K562 (cell line): ENCODE results near the gene LAPTM4A. TPM values are rescaled to one million over a fixed set of nuclear protein-coding genes. Genes with fewer than 3 reads are reported as not detected.

Experiments used
- ATAC-seq: fragments of 200-7000 bp; cut with Tn5 transposase; 3 replicates; pipeline ENCODE4 v1.9.1; 2020; ENCODE audit warnings: moderate library complexity
- BruUV-seq: library from RNA; stranded (reverse); fragments of 400-500 nt; replicated peaks from 2 replicates; lab custom pipeline; 2021; lab: Mats Ljungman, UMichigan
- CTCF ChIA-PET: fragments of 300-600 bp; formaldehyde crosslinking; extraction: SDS; loops from one replicate; lab custom pipeline; 2021; ENCODE audit warnings: low intra/inter-chr PET ratio; lab: Yijun Ruan, JAX
- POLR2A ChIA-PET: fragments of 300-600, 350-650 bp; sonication (Branson Sonifier 250); formaldehyde crosslinking; extraction: SDS; loops from one replicate; lab custom pipeline; 2021; ENCODE audit warnings: antibody characterized with exemption, inconsistent platforms; lab: Yijun Ruan, JAX
- DNase-seq, 4 experiments: peaks; one replicate each; pipeline versions ENCODE4 v3.0.0 to v3.0.0-alpha.2; 2011 to 2018; ENCODE audit warnings: low spot score in 3 of 4, mixed read lengths in 3 of 4; ENCODE audit errors: extremely low read depth in 1 of 4
- FAIRE-seq: peaks from 2 replicates; lab custom pipeline; 2011; peaks lifted over from hg19 to GRCh38; lab: Jason Lieb, UNC
- H2AFZ ChIP-seq: 2 replicates; pipeline ENCODE4 v1.6.0; 2011; ENCODE audit warnings: low read depth, low read length, control low read depth, inconsistent platforms
- H3K27ac ChIP-seq: fragments of 200-600 bp; 3 replicates; pipeline ENCODE4 v1.8.0; 2011; ENCODE audit warnings: low read depth, mild to moderate bottlenecking, control low read depth, inconsistent platforms, low read length, moderate library complexity, mixed read lengths; ENCODE audit errors: extremely low read depth
- H3K27me3 ChIP-seq, 2 experiments: fragments of 300-600 bp in 1 of 2; 2 replicates in 1 of 2; 3 replicates in 1 of 2; pipeline versions ENCODE4 v1.6.0 to v1.8.0; 2011; ENCODE audit warnings: inconsistent platforms in 2 of 2, low read length in 2 of 2, mild to moderate bottlenecking in 1 of 2, mixed read lengths in 1 of 2, moderate library complexity in 1 of 2; ENCODE audit not compliant: control insufficient read depth in 2 of 2, insufficient read depth in 2 of 2
- H3K36me3 ChIP-seq: fragments of 300-600 bp; 3 replicates; pipeline ENCODE4 v1.8.0; 2011; ENCODE audit warnings: mild to moderate bottlenecking, low read length, inconsistent platforms; ENCODE audit not compliant: control insufficient read depth, insufficient read depth
- H3K4me1 ChIP-seq, 2 experiments: fragments of 200-600 bp in 1 of 2; replicated peaks in 1 of 2; 2 replicates in 1 of 2; 3 replicates in 1 of 2; pipeline versions ENCODE4 v1.5.1 to v1.8.0; 2011; ENCODE audit warnings: inconsistent platforms in 2 of 2, low read length in 2 of 2, mild to moderate bottlenecking in 1 of 2, mixed read lengths in 1 of 2, moderate library complexity in 1 of 2; ENCODE audit not compliant: control insufficient read depth in 2 of 2, insufficient read depth in 2 of 2
- H3K4me2 ChIP-seq: 2 replicates; pipeline ENCODE4 v1.6.1; 2011; ENCODE audit warnings: low read length, control low read depth, inconsistent platforms, mixed read lengths; ENCODE audit not compliant: insufficient read depth
- H3K4me3 ChIP-seq: fragments of 200-600 bp; sonication (generic), shearing (Covaris generic); 2 replicates; pipeline ENCODE4 v1.5.1; 2016; ENCODE audit warnings: control low read depth, inconsistent platforms
- H3K79me2 ChIP-seq: fragments of 200-600 bp; 3 replicates; pipeline ENCODE4 v1.8.0; 2011; ENCODE audit warnings: low read length, inconsistent platforms; ENCODE audit not compliant: control insufficient read depth, insufficient read depth
- H3K9ac ChIP-seq, 2 experiments: 2 replicates each; pipeline versions ENCODE4 v1.6.0 to v1.6.1; 2011; ENCODE audit warnings: low read depth in 2 of 2, low read length in 2 of 2, control low read depth in 1 of 2, inconsistent platforms in 1 of 2, mild to moderate bottlenecking in 1 of 2, mixed read lengths in 1 of 2; ENCODE audit not compliant: insufficient read depth in 1 of 2
- H3K9me1 ChIP-seq: one replicate; pipeline ENCODE4 v1.6.0; 2011; ENCODE audit warnings: inconsistent platforms, mild to moderate bottlenecking, low read length, moderate library complexity; ENCODE audit not compliant: control insufficient read depth, insufficient read depth
- H3K9me3 ChIP-seq: replicated peaks from 2 replicates; pipeline ENCODE4 v1.5.1; 2011; ENCODE audit warnings: low read depth, low read length, inconsistent platforms; ENCODE audit not compliant: control insufficient read depth, insufficient read depth
- H4K20me1 ChIP-seq: replicated peaks from 2 replicates; pipeline ENCODE4 v1.6.1; 2011; ENCODE audit warnings: low read length, inconsistent platforms, mixed read lengths; ENCODE audit not compliant: control insufficient read depth, insufficient read depth
- ARID1B ChIP-seq: fragments of 450-650 bp; IDR thresholded peaks from 2 replicates; pipeline ENCODE4 v1.6.1; 2016; ENCODE audit warnings: antibody characterized with exemption, mild to moderate bottlenecking, inconsistent platforms
- DPF2 ChIP-seq: fragments of 450-650 bp; IDR thresholded peaks from 2 replicates; pipeline ENCODE4 v1.6.1; 2016
- FOSL1 ChIP-seq: fragments of 200-800 bp; sonication (Bioruptor generic); conservative IDR thresholded peaks from 2 replicates; pipeline ENCODE4 v1.6.1; 2016; ENCODE audit warnings: missing genetic modification characterization, missing compliant biosample characterization
- JUND ChIP-seq, 2 experiments: IDR thresholded peaks; 2 replicates in 1 of 2; 3 replicates in 1 of 2; pipeline ENCODE4 v1.6.1; 2011; ENCODE audit warnings: borderline replicate concordance in 2 of 2, low read depth in 2 of 2, low read length in 2 of 2, improper control_type of control experiment in 1 of 2, missing biosample characterization in 1 of 2, missing genetic modification characterization in 1 of 2, missing genetic modification reagents in 1 of 2
- MTA3 ChIP-seq: fragments of 450-650 bp; formaldehyde crosslinking; IDR thresholded peaks from 2 replicates; pipeline ENCODE4 v1.6.1; 2017; ENCODE audit warnings: mild to moderate bottlenecking, borderline replicate concordance
- SMARCE1 ChIP-seq: fragments of 450-650 bp; IDR thresholded peaks from 2 replicates; pipeline ENCODE4 v1.7.1; 2016; ENCODE audit warnings: mild to moderate bottlenecking
- WGBS: fragments of 100-300 bp; shearing (Covaris generic); methylation state at CpG from one replicate; pipeline ENCODE4 v1.1.6; 2016; ENCODE audit warnings: low coverage, mixed read lengths; ENCODE audit not compliant: insufficient coverage; ENCODE audit errors: missing lambda C conversion rate; 5-methylcytosine and 5-hydroxymethylcytosine counted together
- in situ Hi-C: fragments of 300-500 bp; cut with MboI; formaldehyde crosslinking; loops from 4 replicates; pipeline ENCODE4 v1.15.0; 2018; ENCODE audit warnings: inconsistent platforms, mixed read lengths
- intact Hi-C: fragments of 100-400 bp; cut with micrococcal nuclease; formaldehyde crosslinking; loops from 2 replicates; pipeline ENCODE4 v1.14.2; 2022
- polyA plus RNA-seq, 8 experiments: library from polyadenylated mRNA; depleted of rRNA in 4 of 8; stranded (reverse) in 5 of 8; unstranded in 3 of 8; fragments of >200 nt; fragmentation: Nextera tagmentation in 2 of 8; fragmentation: Illumina TruSeq in 1 of 8; extraction: Ambion mirVana in 2 of 8; extraction: Trizol in 1 of 8; gene quantifications; 2 replicates each; pipeline versions ENCODE4 v1.2.1 to v1.2.3, GENCODE V29; 2011 to 2014; ENCODE audit warnings: inconsistent platforms in 1 of 8, missing spikeins in 1 of 8
- total RNA-seq, 7 experiments: library from RNA; depleted of rRNA in 6 of 7; stranded (reverse); fragments of >200 nt in 6 of 7; fragmentation: Illumina TruSeq in 2 of 7; extraction: Trizol in 2 of 7; gene quantifications; 2 replicates each; pipeline versions ENCODE4 v1.2.1 to v1.2.3, GENCODE V29; 2011 to 2021; ENCODE audit warnings: low replicate concordance in 1 of 7
- TF ChIP-seq, protein P1 (sequence below): sonication (generic); formaldehyde crosslinking; IDR thresholded peaks from 2 replicates; pipeline ENCODE4 v1.8.0; 2022; ENCODE audit warnings: mild to moderate bottlenecking, missing genetic modification reagents
- TF ChIP-seq, protein P2 (sequence below), 2 experiments: fragments of 450-650 bp in 1 of 2; sonication (generic) in 1 of 2; formaldehyde crosslinking in 1 of 2; IDR thresholded peaks in 1 of 2; conservative IDR thresholded peaks in 1 of 2; 2 replicates each; pipeline versions ENCODE4 v1.6.1 to v1.8.1; 2016 to 2023; ENCODE audit warnings: mild to moderate bottlenecking in 2 of 2, moderate library complexity in 2 of 2, inconsistent platforms in 1 of 2, missing genetic modification reagents in 1 of 2

Gene LAPTM4A
- total and polyA plus RNA-seq, 9 of the 15 experiments (the other 6 are each of a cell fraction or from before 2014, with no cell fraction given) = 13.4 to 157 (median 50.1) TPM

DNA sequence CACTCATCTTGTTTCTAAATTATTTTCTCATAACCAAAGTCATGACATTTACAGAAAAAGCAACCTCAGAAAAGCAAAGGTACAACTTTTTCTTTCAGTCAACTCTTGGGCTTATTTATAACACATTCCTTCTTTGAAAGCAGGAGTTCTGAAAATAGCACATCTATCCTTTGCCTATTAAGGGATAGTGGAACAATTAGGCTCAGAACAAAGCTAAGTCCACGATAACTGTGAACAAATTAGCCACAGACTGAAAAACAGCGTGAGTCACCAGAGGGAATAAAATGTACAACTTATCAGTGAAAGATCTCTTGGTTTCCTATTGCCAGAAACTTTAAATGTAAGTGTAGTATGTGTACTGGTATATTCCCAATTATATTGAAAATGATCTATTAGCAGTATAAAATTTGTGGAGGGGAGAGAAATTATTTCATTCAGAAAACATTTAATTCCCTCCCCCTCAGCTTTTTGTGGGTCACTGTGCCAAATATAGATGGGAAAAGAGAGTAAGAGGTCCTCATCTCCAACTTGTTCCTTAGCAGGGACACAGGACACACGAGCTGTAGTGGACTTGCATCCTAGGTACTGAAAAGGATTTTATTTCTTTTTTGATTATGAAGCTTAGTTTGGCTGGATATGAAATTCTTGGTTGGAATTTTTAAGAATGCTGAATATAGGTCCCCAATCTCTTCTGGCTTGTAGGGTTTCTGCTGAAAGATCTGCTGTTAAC lies 23.6 kb downstream of the LAPTM4A start:
- TF ChIP-seq, protein P1, sequence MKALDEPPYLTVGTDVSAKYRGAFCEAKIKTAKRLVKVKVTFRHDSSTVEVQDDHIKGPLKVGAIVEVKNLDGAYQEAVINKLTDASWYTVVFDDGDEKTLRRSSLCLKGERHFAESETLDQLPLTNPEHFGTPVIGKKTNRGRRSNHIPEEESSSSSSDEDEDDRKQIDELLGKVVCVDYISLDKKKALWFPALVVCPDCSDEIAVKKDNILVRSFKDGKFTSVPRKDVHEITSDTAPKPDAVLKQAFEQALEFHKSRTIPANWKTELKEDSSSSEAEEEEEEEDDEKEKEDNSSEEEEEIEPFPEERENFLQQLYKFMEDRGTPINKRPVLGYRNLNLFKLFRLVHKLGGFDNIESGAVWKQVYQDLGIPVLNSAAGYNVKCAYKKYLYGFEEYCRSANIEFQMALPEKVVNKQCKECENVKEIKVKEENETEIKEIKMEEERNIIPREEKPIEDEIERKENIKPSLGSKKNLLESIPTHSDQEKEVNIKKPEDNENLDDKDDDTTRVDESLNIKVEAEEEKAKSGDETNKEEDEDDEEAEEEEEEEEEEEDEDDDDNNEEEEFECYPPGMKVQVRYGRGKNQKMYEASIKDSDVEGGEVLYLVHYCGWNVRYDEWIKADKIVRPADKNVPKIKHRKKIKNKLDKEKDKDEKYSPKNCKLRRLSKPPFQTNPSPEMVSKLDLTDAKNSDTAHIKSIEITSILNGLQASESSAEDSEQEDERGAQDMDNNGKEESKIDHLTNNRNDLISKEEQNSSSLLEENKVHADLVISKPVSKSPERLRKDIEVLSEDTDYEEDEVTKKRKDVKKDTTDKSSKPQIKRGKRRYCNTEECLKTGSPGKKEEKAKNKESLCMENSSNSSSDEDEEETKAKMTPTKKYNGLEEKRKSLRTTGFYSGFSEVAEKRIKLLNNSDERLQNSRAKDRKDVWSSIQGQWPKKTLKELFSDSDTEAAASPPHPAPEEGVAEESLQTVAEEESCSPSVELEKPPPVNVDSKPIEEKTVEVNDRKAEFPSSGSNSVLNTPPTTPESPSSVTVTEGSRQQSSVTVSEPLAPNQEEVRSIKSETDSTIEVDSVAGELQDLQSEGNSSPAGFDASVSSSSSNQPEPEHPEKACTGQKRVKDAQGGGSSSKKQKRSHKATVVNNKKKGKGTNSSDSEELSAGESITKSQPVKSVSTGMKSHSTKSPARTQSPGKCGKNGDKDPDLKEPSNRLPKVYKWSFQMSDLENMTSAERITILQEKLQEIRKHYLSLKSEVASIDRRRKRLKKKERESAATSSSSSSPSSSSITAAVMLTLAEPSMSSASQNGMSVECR (CRISPR knock-in tag) = no peak
- TF ChIP-seq ARID1B = 0 out of 2 replicates have a peak, but pooled peaks have one; percentile 21
- peak; percentile 33; the same call in 1 of the 2 replicates for TF ChIP-seq DPF2
- TF ChIP-seq JUND (IDR thresholded peaks at IDR 0.05; ENCODE audit: borderline replicate concordance, low read depth, low read length) = peak; percentile 80
- peak; percentile 71; the same call in 1 of the 3 replicates for TF ChIP-seq JUND (tag; IDR thresholded peaks at IDR 0.05; ENCODE audit: borderline replicate concordance, low read depth, low read length)
- TF ChIP-seq MTA3 = no peak
- TF ChIP-seq, protein P2, sequence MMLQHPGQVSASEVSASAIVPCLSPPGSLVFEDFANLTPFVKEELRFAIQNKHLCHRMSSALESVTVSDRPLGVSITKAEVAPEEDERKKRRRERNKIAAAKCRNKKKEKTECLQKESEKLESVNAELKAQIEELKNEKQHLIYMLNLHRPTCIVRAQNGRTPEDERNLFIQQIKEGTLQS (IDR thresholded peaks at IDR 0.05) = peak; percentile 57; the same call in 1 of the 2 replicates
- TF ChIP-seq, protein P2 (CRISPR knock-in tag; conservative IDR thresholded peaks at IDR 0.05) = no peak
- TF ChIP-seq SMARCE1 = 0 out of 2 replicates have a peak, but pooled peaks have one; percentile 45
- TF ChIP-seq FOSL1 = peak; percentile 83
- H3K79me2 ChIP-seq = no peaks in the 10 kb centered on the region
- H4K20me1 ChIP-seq = no peaks in the 10 kb centered on the region
- H3K27ac ChIP-seq = peak overlapping the region; percentile 17; the same call in 1 of the 3 replicates
- no TSS peak for BruUV-seq
- no peak overlapping the region for H3K4me2 ChIP-seq
- ChIA-PET CTCF (no interaction called here), POLR2A (interaction anchor here (0.5 to 1.5 kb wide), 5 partner anchors 12 to 236 kb away, joined by 3 to 6 read pairs (median 5); partner anchors contain the start of gene LAPTM4A)
- no peaks in the 10 kb centered on the region; the same call in 1 of the 2 replicates for H3K9me3 ChIP-seq
- FAIRE-seq = no peak
- peaks cover 0 to 8% of the 10 kb centered on the region in 2 experiments; a peak in 2 of 5 replicates for H3K4me1 ChIP-seq
- no peak for DNase-seq
- intact Hi-C loops (no loop called here), in situ Hi-C loops (no loop called here)
- no peak overlapping the region for H3K4me3 ChIP-seq
- H3K9me1 ChIP-seq = no peaks in the 10 kb centered on the region
- peaks cover 35% of the 10 kb centered on the region for H3K36me3 ChIP-seq
- no peaks in the 10 kb centered on the region for H3K27me3 ChIP-seq
- 5% methylated on average over 3 of the region's 3 CpGs for WGBS
- no peak overlapping the region for H3K9ac ChIP-seq
- ATAC-seq = peak; percentile 55; the same call in 2 of the 3 replicates
- no peak overlapping the region for H2AFZ ChIP-seq
